ENCODE measurements around the gene GABRR2. TPM values are rescaled to one million over a fixed set of nuclear protein-coding genes. Genes with fewer than 3 reads are reported as not detected.

The GABRR2 gene
- total RNA-seq, 3 donors from 2014 or later (not counting 1 experiment from before 2014, with no cell fraction given): 0.57 to 2.2 (median 1.0) TPM

GRCh38 chr6:89269252-89269651, 45.8 kb downstream of the GABRR2 start:
- no peak for TF ChIP-seq CTCF (IDR thresholded peaks at IDR 0.05)
- ATAC-seq: no peak
- no peaks in the 10 kb centered on the region for H3K9me3 Mint-ChIP-seq
- Histone ChIP-seq H3K36me3 (ENCODE audit: control insufficient read depth, insufficient read depth, low read length) (no peaks in the 10 kb centered on the region), H3K27ac (ENCODE audit: low read length) (no peak overlapping the region), H3K27me3 (ENCODE audit: control insufficient read depth, insufficient read depth, low read length) (no peaks in the 10 kb centered on the region), H3K9me3 (ENCODE audit: control insufficient read depth, insufficient read depth, low read length) (no peaks in the 10 kb centered on the region), H3K4me3 (ENCODE audit: low read length) (no peak overlapping the region), H3K4me1 (ENCODE audit: control insufficient read depth, insufficient read depth, low read length) (no peaks in the 10 kb centered on the region)
- H3K27ac Mint-ChIP-seq: no peak overlapping the region
- peaks cover 0 to 3% of the 10 kb centered on the region in 2 donors for H3K27me3 Mint-ChIP-seq (ENCODE audit: low read depth in 2 of 2)
- no peaks in the 10 kb centered on the region for H3K36me3 Mint-ChIP-seq
- no peaks in the 10 kb centered on the region for H3K4me1 Mint-ChIP-seq
- intact Hi-C loops (cut with micrococcal nuclease): no loop called here
- no peak for DNase-seq
- 92% methylated on average over 3 of the region's 3 CpGs for WGBS (ENCODE audit: insufficient coverage)
- H3K4me3 Mint-ChIP-seq: no peak overlapping the region

GRCh38 chr6:89268776-89269175, 46.3 kb downstream of the GABRR2 start:
- H3K9me3 Mint-ChIP-seq: no peaks in the 10 kb centered on the region
- no peak for TF ChIP-seq CTCF (IDR thresholded peaks at IDR 0.05)
- no peaks in the 10 kb centered on the region for H3K4me1 Mint-ChIP-seq
- H3K36me3 ChIP-seq (ENCODE audit: control insufficient read depth, insufficient read depth, low read length): no peaks in the 10 kb centered on the region
- WGBS (ENCODE audit: insufficient coverage): 80% methylated on average over 7 of the region's 7 CpGs
- H3K27me3 ChIP-seq (ENCODE audit: control insufficient read depth, insufficient read depth, low read length): no peaks in the 10 kb centered on the region
- no peak overlapping the region for H3K27ac ChIP-seq (ENCODE audit: low read length)
- peaks cover 0 to 3% of the 10 kb centered on the region in 2 donors for H3K27me3 Mint-ChIP-seq (ENCODE audit: low read depth in 2 of 2)
- H3K27ac Mint-ChIP-seq: no peak overlapping the region
- no peak overlapping the region for H3K4me3 Mint-ChIP-seq
- DNase-seq (no peak), ATAC-seq (no peak)
- no peaks in the 10 kb centered on the region for H3K36me3 Mint-ChIP-seq
- intact Hi-C loops (cut with micrococcal nuclease): no loop called here
- no peaks in the 10 kb centered on the region for H3K9me3 ChIP-seq (ENCODE audit: control insufficient read depth, insufficient read depth, low read length)
- no peaks in the 10 kb centered on the region for H3K4me1 ChIP-seq (ENCODE audit: control insufficient read depth, insufficient read depth, low read length)
- no peak overlapping the region for H3K4me3 ChIP-seq (ENCODE audit: low read length)

DNA sequence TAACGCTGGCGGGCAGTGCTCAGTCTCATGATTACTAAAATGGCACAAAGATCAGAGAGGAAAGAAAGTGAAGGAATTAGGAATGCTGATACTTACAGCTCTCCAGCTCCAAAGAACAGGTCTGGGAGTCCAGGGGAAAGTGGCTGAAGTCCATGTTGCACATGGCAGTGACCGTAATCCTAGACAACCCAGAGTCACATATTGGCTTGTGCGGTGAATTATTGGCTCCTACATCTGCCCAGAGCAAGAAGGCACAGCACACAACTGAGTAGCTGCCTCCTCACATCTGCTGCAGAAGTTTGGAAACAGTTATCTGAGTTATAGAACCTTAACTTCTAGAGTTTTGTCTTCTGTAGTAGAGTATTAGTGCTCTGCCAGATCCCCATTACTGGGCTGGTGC, 47.2 kb downstream of the GABRR2 start:
- no peak overlapping the region for H3K27ac Mint-ChIP-seq
- intact Hi-C loops (cut with micrococcal nuclease): no loop called here
- no peaks in the 10 kb centered on the region for H3K36me3 Mint-ChIP-seq
- no peak overlapping the region for H3K27ac ChIP-seq (ENCODE audit: low read length)
- no peak overlapping the region for H3K4me3 ChIP-seq (ENCODE audit: low read length)
- no peak for ATAC-seq
- no peaks in the 10 kb centered on the region for H3K36me3 ChIP-seq (ENCODE audit: control insufficient read depth, insufficient read depth, low read length)
- 96% methylated on average over 4 of the region's 4 CpGs for WGBS (ENCODE audit: insufficient coverage)
- no peak for TF ChIP-seq CTCF (IDR thresholded peaks at IDR 0.05)
- DNase-seq: no peak
- peaks cover 0 to 3% of the 10 kb centered on the region in 2 donors for H3K27me3 Mint-ChIP-seq (ENCODE audit: low read depth in 2 of 2)
- no peaks in the 10 kb centered on the region for H3K4me1 Mint-ChIP-seq
- no peaks in the 10 kb centered on the region for H3K4me1 ChIP-seq (ENCODE audit: control insufficient read depth, insufficient read depth, low read length)
- H3K4me3 Mint-ChIP-seq: no peak overlapping the region
- no peaks in the 10 kb centered on the region for H3K9me3 ChIP-seq (ENCODE audit: control insufficient read depth, insufficient read depth, low read length)
- no peaks in the 10 kb centered on the region for H3K9me3 Mint-ChIP-seq
- H3K27me3 ChIP-seq (ENCODE audit: control insufficient read depth, insufficient read depth, low read length): no peaks in the 10 kb centered on the region

GRCh38 chr6:89264296-89264695, 50.8 kb downstream of the GABRR2 start:
- intact Hi-C loops (cut with micrococcal nuclease): no loop called here
- DNase-seq (no peak), ATAC-seq (no peak)
- H3K4me1 ChIP-seq (ENCODE audit: control insufficient read depth, insufficient read depth, low read length): no peaks in the 10 kb centered on the region
- no peaks in the 10 kb centered on the region for H3K36me3 ChIP-seq (ENCODE audit: control insufficient read depth, insufficient read depth, low read length)
- Mint-ChIP-seq H3K27me3 (ENCODE audit: low read depth in 2 of 2) (no peaks in the 10 kb centered on the region), H3K9me3 (no peaks in the 10 kb centered on the region), H3K4me1 (no peaks in the 10 kb centered on the region), H3K4me3 (no peak overlapping the region), H3K27ac (no peak overlapping the region), H3K36me3 (no peaks in the 10 kb centered on the region)
- no peak overlapping the region for H3K4me3 ChIP-seq (ENCODE audit: low read length)
- no peak for TF ChIP-seq CTCF (IDR thresholded peaks at IDR 0.05)
- H3K27me3 ChIP-seq (ENCODE audit: control insufficient read depth, insufficient read depth, low read length): no peaks in the 10 kb centered on the region
- 94% methylated on average over 20 of the region's 20 CpGs for WGBS (ENCODE audit: insufficient coverage)
- H3K27ac ChIP-seq (ENCODE audit: low read length): no peak overlapping the region
- no peaks in the 10 kb centered on the region for H3K9me3 ChIP-seq (ENCODE audit: control insufficient read depth, insufficient read depth, low read length)

All from natural killer cell (primary cell).